Measurements from ENCODE around the gene TP53TG5.
A peak's percentile ranks its signal among the peaks of the same experiment; 100 is the strongest.

The TP53TG5 gene

GRCh38 chr20:45367126-45367525 is 11.0 kb downstream of the TP53TG5 start:
- no peak for DNase-seq (ENCODE audit: low read depth, low spot score)
- TF ChIP-seq CTCF (IDR thresholded peaks at IDR 0.05; ENCODE audit: insufficient read depth, low read length, missing control alignments) = no peak
- no peak overlapping the region for H3K4me3 ChIP-seq (ENCODE audit: low read depth, low read length)
- ChIA-PET CTCF (interaction anchor here (0.7 to 11.8 kb wide), 5 partner anchors 8 to 404 kb away, joined by 3 to 191 read pairs (median 3); partner anchors contain the start of gene TP53TG5), POLR2A (no interaction called here)

GRCh38 chr20:45366631-45367030 is 11.5 kb downstream of the TP53TG5 start:
- no peak overlapping the region for H3K4me3 ChIP-seq (ENCODE audit: low read depth, low read length)
- CTCF ChIA-PET = interaction anchor here (0.7 to 11.8 kb wide), 4 partner anchors 9 to 316 kb away, joined by 3 to 191 read pairs (median 90); partner anchors contain the start of gene TP53TG5
- TF ChIP-seq CTCF (IDR thresholded peaks at IDR 0.05; ENCODE audit: insufficient read depth, low read length, missing control alignments) = no peak
- no peak for DNase-seq (ENCODE audit: low read depth, low spot score)
- POLR2A ChIA-PET = no interaction called here

GRCh38 chr20:45366192-45366591 is 11.9 kb downstream of the TP53TG5 start:
- TF ChIP-seq CTCF (IDR thresholded peaks at IDR 0.05; ENCODE audit: insufficient read depth, low read length, missing control alignments) = no peak
- no peak overlapping the region for H3K4me3 ChIP-seq (ENCODE audit: low read depth, low read length)
- POLR2A ChIA-PET = no interaction called here
- no peak for DNase-seq (ENCODE audit: low read depth, low spot score)
- CTCF ChIA-PET = interaction anchor here (1.1 to 11.8 kb wide), 3 partner anchors 9 to 70 kb away, joined by 4 to 191 read pairs (median 178); partner anchors contain the start of gene TP53TG5

- CTCF ChIA-PET = interaction anchor here (1.1 to 10.9 kb wide), 3 partner anchors 10 to 43 kb away, joined by 4 to 191 read pairs (median 137); partner anchors contain the start of gene TP53TG5
- no peak for TF ChIP-seq CTCF (IDR thresholded peaks at IDR 0.05; ENCODE audit: insufficient read depth, low read length, missing control alignments)
- no peak for DNase-seq (ENCODE audit: low read depth, low spot score)
- H3K4me3 ChIP-seq (ENCODE audit: low read depth, low read length) = no peak overlapping the region
- POLR2A ChIA-PET = no interaction called here
Measured at GRCh38 chr20:45365444-45365970, 12.6 kb downstream of the TP53TG5 start.

GRCh38 chr20:45363611-45364492 is 14.3 kb downstream of the TP53TG5 start:
- TF ChIP-seq CTCF (IDR thresholded peaks at IDR 0.05; ENCODE audit: insufficient read depth, low read length, missing control alignments) = no peak
- no peak for DNase-seq (ENCODE audit: low read depth, low spot score)
- peak overlapping the region; percentile 96 for H3K4me3 ChIP-seq (ENCODE audit: low read depth, low read length)
- POLR2A ChIA-PET = interaction anchor here (0.6 to 8.2 kb wide), 9 partner anchors 9 to 73 kb away, joined by 3 to 86 read pairs (median 6); partner anchors contain the start of genes DBNDD2 and SDC4
- CTCF ChIA-PET = interaction anchor here (0.6 to 10.9 kb wide), 31 partner anchors 10 to 443 kb away, joined by 3 to 191 read pairs (median 7); partner anchors contain the start of genes PIGT, SDC4 and TP53TG5

All from AG04449 (cell line).